ENCODE measurements around the gene GSG1L2.

GSG1L2 gene

DNA sequence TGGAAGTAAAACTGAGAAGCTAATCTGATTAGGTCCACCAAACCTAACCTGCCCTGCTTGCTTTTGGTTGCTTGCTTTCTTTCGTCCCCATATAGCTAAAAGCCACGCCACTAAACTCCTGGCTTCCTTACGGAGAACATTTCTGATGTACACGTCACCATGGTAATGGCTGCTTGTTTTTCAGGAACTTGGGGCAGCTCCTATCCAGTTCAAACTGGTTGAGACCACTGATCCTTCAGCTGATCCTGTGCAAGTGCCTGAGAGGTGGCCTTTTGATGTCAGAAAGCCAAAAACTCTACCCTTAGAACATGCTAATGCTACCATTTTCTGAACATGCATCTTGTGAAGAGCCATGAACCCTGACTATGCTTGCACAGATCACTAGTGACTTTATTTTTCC, 16.1 kb downstream of the GSG1L2 start:
- Histone ChIP-seq H3K4me3 (ENCODE audit: control insufficient read depth in 1 of 7, extremely low read depth in 1 of 7, insufficient read depth in 4 of 7, low read depth in 2 of 7, low read length in 6 of 7) (no peak overlapping the region), H3K36me3 (ENCODE audit: control insufficient read depth in 4 of 4, insufficient read depth in 4 of 4, low read length in 3 of 4) (no peaks in the 10 kb centered on the region), H3K9me3 (ENCODE audit: control extremely low read depth in 1 of 5, control insufficient read depth in 4 of 5, insufficient read depth in 2 of 5, low read depth in 1 of 5, low read length in 4 of 5) (peaks cover 0 to 9% (median 2%) of the 10 kb centered on the region in 5 experiments), H3K4me1 (ENCODE audit: control extremely low read depth in 1 of 4, control insufficient read depth in 4 of 4, insufficient read depth in 4 of 4, low read length in 3 of 4) (no peaks in the 10 kb centered on the region), H3K27ac (ENCODE audit: insufficient read depth in 1 of 2, low read depth in 1 of 2, low read length in 2 of 2, poor library complexity in 1 of 2, severe bottlenecking in 2 of 2) (no peak overlapping the region), H3K27me3 (replicated peaks in 2 of 5; ENCODE audit: control insufficient read depth in 4 of 5, insufficient read depth in 5 of 5, low read length in 4 of 5) (peaks cover 2 to 4% (median 3%) of the 10 kb centered on the region in 5 experiments)
- ChIA-PET POLR2A (no interaction called here), CTCF (no interaction called here)
- peak in 2 of 3 donors; percentile 14 to 72 for DNase-seq
- WGBS (ENCODE audit: insufficient coverage) = 32% methylated on average over 4 of the region's 4 CpGs

DNA sequence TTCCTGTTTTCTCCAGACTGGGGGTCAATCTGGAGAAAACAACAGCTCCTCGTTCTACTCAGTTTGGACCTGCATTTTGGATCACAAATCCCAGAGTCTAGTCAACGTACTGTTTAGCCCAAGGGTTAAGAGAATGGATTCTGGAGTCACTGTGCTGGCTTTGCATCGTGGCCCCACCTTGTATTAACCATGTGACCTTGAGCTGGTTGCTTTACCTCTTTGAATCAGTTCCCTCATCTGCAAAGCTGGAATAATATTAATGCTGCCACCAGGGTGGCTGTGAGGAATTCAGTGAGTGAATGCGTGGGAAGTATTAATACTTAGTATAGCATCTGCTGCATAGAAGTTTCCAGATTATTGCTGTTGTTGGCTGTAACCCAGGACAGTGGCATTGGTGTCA, 19.2 kb downstream of the GSG1L2 start:
- CTCF ChIA-PET = no interaction called here

GRCh38 chr17:9802294-9802693, 19.6 kb downstream of the GSG1L2 start:
- WGBS (ENCODE audit: insufficient coverage) = 83% methylated on average over 13 of the region's 13 CpGs
- H3K27ac ChIP-seq (ENCODE audit: insufficient read depth in 1 of 2, low read depth in 1 of 2, low read length in 2 of 2, poor library complexity in 1 of 2, severe bottlenecking in 2 of 2) = no peak overlapping the region
- H3K4me1 ChIP-seq (ENCODE audit: control extremely low read depth in 1 of 4, control insufficient read depth in 4 of 4, insufficient read depth in 4 of 4, low read length in 3 of 4) = no peaks in the 10 kb centered on the region
- ChIA-PET POLR2A (no interaction called here), CTCF (no interaction called here)
- no peaks in the 10 kb centered on the region for H3K36me3 ChIP-seq (ENCODE audit: control insufficient read depth in 4 of 4, insufficient read depth in 4 of 4, low read length in 3 of 4)
- H3K4me3 ChIP-seq (ENCODE audit: control insufficient read depth in 1 of 7, extremely low read depth in 1 of 7, insufficient read depth in 4 of 7, low read depth in 2 of 7, low read length in 6 of 7) = no peak overlapping the region
- H3K27me3 ChIP-seq (replicated peaks in 2 of 5; ENCODE audit: control insufficient read depth in 4 of 5, insufficient read depth in 5 of 5, low read length in 4 of 5) = peaks cover 2 to 6% (median 3%) of the 10 kb centered on the region in 5 experiments
- DNase-seq = no peak
- peaks cover 0 to 9% (median 2%) of the 10 kb centered on the region in 5 experiments for H3K9me3 ChIP-seq (ENCODE audit: control extremely low read depth in 1 of 5, control insufficient read depth in 4 of 5, insufficient read depth in 2 of 5, low read depth in 1 of 5, low read length in 4 of 5)

More for the DNA sequence above, 19.2 kb downstream of the GSG1L2 start:
- Histone ChIP-seq H3K4me1 (ENCODE audit: control extremely low read depth in 1 of 4, control insufficient read depth in 4 of 4, insufficient read depth in 4 of 4, low read length in 3 of 4) (no peaks in the 10 kb centered on the region), H3K27ac (ENCODE audit: insufficient read depth in 1 of 2, low read depth in 1 of 2, low read length in 2 of 2, poor library complexity in 1 of 2, severe bottlenecking in 2 of 2) (no peak overlapping the region), H3K27me3 (replicated peaks in 2 of 5; ENCODE audit: control insufficient read depth in 4 of 5, insufficient read depth in 5 of 5, low read length in 4 of 5) (peaks cover 2 to 6% (median 3%) of the 10 kb centered on the region in 5 experiments), H3K9me3 (ENCODE audit: control extremely low read depth in 1 of 5, control insufficient read depth in 4 of 5, insufficient read depth in 2 of 5, low read depth in 1 of 5, low read length in 4 of 5) (peaks cover 0 to 9% (median 2%) of the 10 kb centered on the region in 5 experiments), H3K4me3 (ENCODE audit: control insufficient read depth in 1 of 7, extremely low read depth in 1 of 7, insufficient read depth in 4 of 7, low read depth in 2 of 7, low read length in 6 of 7) (no peak overlapping the region), H3K36me3 (ENCODE audit: control insufficient read depth in 4 of 4, insufficient read depth in 4 of 4, low read length in 3 of 4) (no peaks in the 10 kb centered on the region)
- POLR2A ChIA-PET = no interaction called here
- DNase-seq = no peak
- 72% methylated on average over 4 of the region's 4 CpGs for WGBS (ENCODE audit: insufficient coverage)

DNA sequence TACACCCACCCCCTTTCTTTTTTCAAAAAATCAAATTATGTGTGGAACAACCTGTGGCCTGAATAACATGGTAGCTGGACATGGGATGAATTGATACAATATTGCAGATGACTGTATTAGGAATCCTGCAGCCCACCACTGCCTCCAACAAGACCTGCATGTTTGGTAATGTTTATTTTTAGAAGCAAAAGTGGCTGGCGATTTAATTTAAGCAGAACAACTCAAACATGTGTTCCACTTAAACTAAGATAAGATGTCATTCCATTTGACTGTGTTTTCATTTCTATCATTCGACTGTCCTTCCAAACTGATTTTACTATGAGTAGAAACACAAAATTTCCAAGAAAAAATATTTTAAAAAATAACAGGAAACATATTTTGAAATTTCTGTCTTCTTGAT, 20.4 kb downstream of the GSG1L2 start:
- H3K9me3 ChIP-seq (ENCODE audit: control extremely low read depth in 1 of 5, control insufficient read depth in 4 of 5, insufficient read depth in 2 of 5, low read depth in 1 of 5, low read length in 4 of 5) = peaks cover 0 to 9% (median 2%) of the 10 kb centered on the region in 5 experiments
- ChIA-PET POLR2A (no interaction called here), CTCF (no interaction called here)
- no peaks in the 10 kb centered on the region for H3K36me3 ChIP-seq (ENCODE audit: control insufficient read depth in 4 of 4, insufficient read depth in 4 of 4, low read length in 3 of 4)
- H3K27ac ChIP-seq (ENCODE audit: insufficient read depth in 1 of 2, low read depth in 1 of 2, low read length in 2 of 2, poor library complexity in 1 of 2, severe bottlenecking in 2 of 2) = no peak overlapping the region
- no peak overlapping the region for H3K4me3 ChIP-seq (ENCODE audit: control insufficient read depth in 1 of 7, extremely low read depth in 1 of 7, insufficient read depth in 4 of 7, low read depth in 2 of 7, low read length in 6 of 7)
- no peak for DNase-seq
- no peaks in the 10 kb centered on the region for H3K4me1 ChIP-seq (ENCODE audit: control extremely low read depth in 1 of 4, control insufficient read depth in 4 of 4, insufficient read depth in 4 of 4, low read length in 3 of 4)
- H3K27me3 ChIP-seq (replicated peaks in 2 of 5; ENCODE audit: control insufficient read depth in 4 of 5, insufficient read depth in 5 of 5, low read length in 4 of 5) = peaks cover 2 to 5% (median 3%) of the 10 kb centered on the region in 5 experiments
- no CpG with 5 or more reads among the region's 2 CpGs for WGBS (ENCODE audit: insufficient coverage)

DNA sequence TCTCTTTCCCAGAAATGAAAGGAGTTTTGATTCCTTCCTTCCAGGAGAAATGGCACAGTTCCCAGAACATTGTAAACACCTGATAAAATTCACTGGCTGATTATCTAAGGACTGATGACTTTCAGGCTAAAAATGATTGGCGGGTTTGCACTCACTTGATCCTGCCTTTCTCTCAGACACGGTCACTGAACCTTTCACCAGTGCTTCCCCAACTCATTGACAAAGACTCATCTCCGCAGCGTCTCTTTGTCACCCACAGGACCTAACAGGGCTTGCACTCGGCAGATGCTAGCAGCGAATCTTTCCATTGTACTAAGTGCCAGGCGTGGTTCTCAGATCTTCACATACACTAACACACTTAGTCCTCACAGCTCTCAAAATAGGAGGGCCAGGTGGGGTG, 23.2 kb downstream of the GSG1L2 start:
- peaks cover 0 to 6% (median under 1%) of the 10 kb centered on the region in 5 experiments for H3K27me3 ChIP-seq (replicated peaks in 2 of 5; ENCODE audit: control insufficient read depth in 4 of 5, insufficient read depth in 5 of 5, low read length in 4 of 5)
- H3K36me3 ChIP-seq (ENCODE audit: control insufficient read depth in 4 of 4, insufficient read depth in 4 of 4, low read length in 3 of 4) = no peaks in the 10 kb centered on the region
- ChIA-PET POLR2A (no interaction called here), CTCF (no interaction called here)
- 93% methylated on average over 5 of the region's 7 CpGs for WGBS (ENCODE audit: insufficient coverage)
- H3K4me1 ChIP-seq (ENCODE audit: control extremely low read depth in 1 of 4, control insufficient read depth in 4 of 4, insufficient read depth in 4 of 4, low read length in 3 of 4) = no peaks in the 10 kb centered on the region
- H3K27ac ChIP-seq (ENCODE audit: insufficient read depth in 1 of 2, low read depth in 1 of 2, low read length in 2 of 2, poor library complexity in 1 of 2, severe bottlenecking in 2 of 2) = no peak overlapping the region
- DNase-seq = no peak
- H3K4me3 ChIP-seq (ENCODE audit: control insufficient read depth in 1 of 7, extremely low read depth in 1 of 7, insufficient read depth in 4 of 7, low read depth in 2 of 7, low read length in 6 of 7) = no peak overlapping the region
- H3K9me3 ChIP-seq (ENCODE audit: control extremely low read depth in 1 of 5, control insufficient read depth in 4 of 5, insufficient read depth in 2 of 5, low read depth in 1 of 5, low read length in 4 of 5) = peaks cover 0 to 2% (median 0%) of the 10 kb centered on the region in 5 experiments

GRCh38 chr17:9798008-9798407, 23.9 kb downstream of the GSG1L2 start:
- no peak for DNase-seq
- 98% methylated on average over 3 of the region's 3 CpGs for WGBS (ENCODE audit: insufficient coverage)
- ChIA-PET POLR2A (no interaction called here), CTCF (no interaction called here)
- peaks cover 0 to 6% (median 0%) of the 10 kb centered on the region in 5 experiments for H3K27me3 ChIP-seq (replicated peaks in 2 of 5; ENCODE audit: control insufficient read depth in 4 of 5, insufficient read depth in 5 of 5, low read length in 4 of 5)
- H3K36me3 ChIP-seq (ENCODE audit: control insufficient read depth in 4 of 4, insufficient read depth in 4 of 4, low read length in 3 of 4) = no peaks in the 10 kb centered on the region
- H3K9me3 ChIP-seq (ENCODE audit: control extremely low read depth in 1 of 5, control insufficient read depth in 4 of 5, insufficient read depth in 2 of 5, low read depth in 1 of 5, low read length in 4 of 5) = no peaks in the 10 kb centered on the region
- no peak overlapping the region for H3K27ac ChIP-seq (ENCODE audit: insufficient read depth in 1 of 2, low read depth in 1 of 2, low read length in 2 of 2, poor library complexity in 1 of 2, severe bottlenecking in 2 of 2)
- no peaks in the 10 kb centered on the region for H3K4me1 ChIP-seq (ENCODE audit: control extremely low read depth in 1 of 4, control insufficient read depth in 4 of 4, insufficient read depth in 4 of 4, low read length in 3 of 4)
- no peak overlapping the region for H3K4me3 ChIP-seq (ENCODE audit: control insufficient read depth in 1 of 7, extremely low read depth in 1 of 7, insufficient read depth in 4 of 7, low read depth in 2 of 7, low read length in 6 of 7)

- Histone ChIP-seq H3K4me3 (ENCODE audit: control insufficient read depth in 1 of 7, extremely low read depth in 1 of 7, insufficient read depth in 4 of 7, low read depth in 2 of 7, low read length in 6 of 7) (no peak overlapping the region), H3K27me3 (replicated peaks in 2 of 5; ENCODE audit: control insufficient read depth in 4 of 5, insufficient read depth in 5 of 5, low read length in 4 of 5) (peaks cover 0 to 2% (median 0%) of the 10 kb centered on the region in 5 experiments), H3K9me3 (ENCODE audit: control extremely low read depth in 1 of 5, control insufficient read depth in 4 of 5, insufficient read depth in 2 of 5, low read depth in 1 of 5, low read length in 4 of 5) (no peaks in the 10 kb centered on the region), H3K36me3 (ENCODE audit: control insufficient read depth in 4 of 4, insufficient read depth in 4 of 4, low read length in 3 of 4) (no peaks in the 10 kb centered on the region), H3K27ac (ENCODE audit: insufficient read depth in 1 of 2, low read depth in 1 of 2, low read length in 2 of 2, poor library complexity in 1 of 2, severe bottlenecking in 2 of 2) (no peak overlapping the region), H3K4me1 (ENCODE audit: control extremely low read depth in 1 of 4, control insufficient read depth in 4 of 4, insufficient read depth in 4 of 4, low read length in 3 of 4) (no peaks in the 10 kb centered on the region)
- WGBS (ENCODE audit: insufficient coverage) = 98% methylated on average over 7 of the region's 15 CpGs
- ChIA-PET CTCF (no interaction called here), POLR2A (interaction anchor here (0.5 kb wide), 1 partner anchor 38 kb away, joined by 3 read pairs; no protein-coding TSS in a partner anchor)
- DNase-seq = no peak
These were observed 29.6 kb downstream of the GSG1L2 start for GRCh38 chr17:9792181-9792840.

Data from common myeloid progenitor, CD34-positive (primary cell).